Endometrial microvascular endothelial cells (primary cell): ENCODE data around the gene E4F1. TPM values are rescaled to one million over a fixed set of nuclear protein-coding genes. Genes with fewer than 3 reads are reported as not detected.
"Not testable (repeated sequence)": the region's sequence is repeated elsewhere in the genome, so short reads cannot be mapped to it uniquely, and the experiment has no call there.

ENCODE experiments used
- in situ Hi-C: cut with HindIII; loops from 2 replicates; pipeline ENCODE4 v1.10.0; 2017; ENCODE audit warnings: low sequenced_read_pairs, low pct_unique_long_range_greater_than_20kb; ENCODE audit errors: inconsistent ontology term
- total RNA-seq: library from RNA; depleted of rRNA; stranded (reverse); fragments of >200 nt; gene quantifications from one replicate; pipeline ENCODE4 v1.2.3, GENCODE V29; 2015; ENCODE audit errors: inconsistent ontology term

Gene E4F1
- total RNA-seq, 1 donor from 2014 or later, result 34.6 TPM

GRCh38 chr16:2187212-2187611 lies 36.2 kb upstream of the E4F1 start:
- in situ Hi-C loops, result no loop called here

GRCh38 chr16:2188395-2188794 lies 35.0 kb upstream of the E4F1 start:
- in situ Hi-C loops, result no loop called here

- in situ Hi-C loops, result no loop called here
Measured at GRCh38 chr16:2189252-2189893, 34.0 kb upstream of the E4F1 start.

- in situ Hi-C loops, result no loop called here
Measured at GRCh38 chr16:2190002-2190658, 33.3 kb upstream of the E4F1 start.

GRCh38 chr16:2190659-2191445 lies 32.5 kb upstream of the E4F1 start:
- in situ Hi-C loops, result no loop called here

- in situ Hi-C loops, result no loop called here
Measured at GRCh38 chr16:2191446-2191706, 32.0 kb upstream of the E4F1 start.

GRCh38 chr16:2194166-2194834 lies 29.1 kb upstream of the E4F1 start:
- in situ Hi-C loops, result no loop called here

- in situ Hi-C loops, result no loop called here
Measured at GRCh38 chr16:2194852-2195321, 28.5 kb upstream of the E4F1 start.

- in situ Hi-C loops, result no loop called here
Measured at GRCh38 chr16:2195322-2196161, 27.8 kb upstream of the E4F1 start.

- in situ Hi-C loops, result no loop called here
Measured at GRCh38 chr16:2196162-2196980, 27.0 kb upstream of the E4F1 start, which contains the start of gene CASKIN1. Gene CASKIN1, minus strand, starts transcription at chr16:2196605. Its CDS starts 173 bp downstream, at chr16:2196432.

GRCh38 chr16:2196981-2197511 lies 26.3 kb upstream of the E4F1 start:
- in situ Hi-C loops, result no loop called here

GRCh38 chr16:2197765-2198164 lies 25.6 kb upstream of the E4F1 start:
- in situ Hi-C loops, result no loop called here

GRCh38 chr16:2198283-2198682 lies 25.1 kb upstream of the E4F1 start:
- in situ Hi-C loops, result no loop called here

GRCh38 chr16:2199095-2199494 lies 24.3 kb upstream of the E4F1 start:
- in situ Hi-C loops, result no loop called here

GRCh38 chr16:2199621-2200139 lies 23.7 kb upstream of the E4F1 start:
- in situ Hi-C loops, result no loop called here

- in situ Hi-C loops, result no loop called here
Measured at GRCh38 chr16:2200313-2200712, 23.1 kb upstream of the E4F1 start.

GRCh38 chr16:2203119-2203688 lies 20.2 kb upstream of the E4F1 start:
- in situ Hi-C loops, result not testable (repeated sequence)
